H1 (cell line): Measurements from ENCODE around the gene ZNF691. TPM values are rescaled to one million over a fixed set of nuclear protein-coding genes. Genes with fewer than 3 reads are reported as not detected.

Experiments
- CTCF ChIA-PET: fragments of 300-600 bp; sonication (Branson Sonifier 250); formaldehyde crosslinking; loops from one replicate; lab custom pipeline; 2021; ENCODE audit not compliant: partially characterized antibody; lab: Charles Lee
- POLR2A ChIA-PET: fragments of 300-600 bp; sonication (Branson Sonifier 250); formaldehyde crosslinking; loops from one replicate; lab custom pipeline; 2021; ENCODE audit warnings: inconsistent platforms; ENCODE audit not compliant: partially characterized antibody; lab: Charles Lee
- DNase-seq, 2 experiments: peaks; one replicate each; pipeline versions ENCODE4 v3.0.0 to v3.0.0-alpha.2; 2010 to 2022; ENCODE audit warnings: low spot score in 2 of 2, low read depth in 1 of 2, mixed read lengths in 1 of 2
- FAIRE-seq: peaks from 2 replicates; lab custom pipeline; 2011; peaks lifted over from hg19 to GRCh38; lab: Jason Lieb, UNC
- H2AFZ ChIP-seq: 2 replicates; pipeline ENCODE4 v1.8.1; 2012; ENCODE audit warnings: low read length, inconsistent platforms
- H2AK5ac ChIP-seq: 2 replicates; pipeline ENCODE4 v1.6.1; 2013; ENCODE audit warnings: low read depth, low read length
- H2BK120ac ChIP-seq: replicated peaks from 2 replicates; pipeline ENCODE3; 2013; ENCODE audit warnings: low read depth, low read length, inconsistent platforms
- H2BK12ac ChIP-seq: 2 replicates; pipeline ENCODE4 v1.6.1; 2013; ENCODE audit warnings: low read depth, low read length
- H2BK15ac ChIP-seq: 2 replicates; pipeline ENCODE4 v1.6.1; 2013; ENCODE audit warnings: low read length
- H2BK20ac ChIP-seq: 2 replicates; pipeline ENCODE4 v1.6.1; 2013; ENCODE audit warnings: low read length
- H2BK5ac ChIP-seq: 2 replicates; pipeline ENCODE4 v1.6.1; 2013; ENCODE audit warnings: low read depth, low read length
- H3K14ac ChIP-seq: 2 replicates; pipeline ENCODE4 v1.6.1; 2013; ENCODE audit warnings: inconsistent platforms; ENCODE audit not compliant: insufficient read length
- H3K18ac ChIP-seq: 2 replicates; pipeline ENCODE4 v1.6.1; 2013; ENCODE audit warnings: low read length; ENCODE audit errors: extremely low read depth
- H3K23ac ChIP-seq: 2 replicates; pipeline ENCODE4 v1.6.1; 2013; ENCODE audit warnings: inconsistent platforms; ENCODE audit not compliant: insufficient read length
- H3K23me2 ChIP-seq: 2 replicates; pipeline ENCODE4 v1.6.1; 2013; ENCODE audit warnings: low read depth, low read length
- H3K27ac ChIP-seq: 2 replicates; pipeline ENCODE4 v1.6.1; 2011; ENCODE audit warnings: low read depth, low read length, inconsistent platforms
- H3K27me3 ChIP-seq, 4 experiments: replicated peaks in 1 of 4; 1 replicate in 1 of 4; 2 replicates in 3 of 4; pipeline versions ENCODE4 v1.6.1 to v1.8.1; 2011 to 2013; ENCODE audit warnings: low read length in 3 of 4, mild to moderate bottlenecking in 3 of 4, inconsistent platforms in 2 of 4, mixed read lengths in 2 of 4, moderate library complexity in 1 of 4; ENCODE audit not compliant: control insufficient read depth in 3 of 4, insufficient read depth in 3 of 4; ENCODE audit errors: extremely low read depth in 1 of 4
- H3K36me3 ChIP-seq, 4 experiments: 2 replicates each; pipeline versions ENCODE4 v1.6.1 to v1.8.1; 2011 to 2013; ENCODE audit warnings: mild to moderate bottlenecking in 4 of 4, low read length in 3 of 4, moderate library complexity in 2 of 4, control low read depth in 1 of 4, inconsistent platforms in 1 of 4; ENCODE audit not compliant: insufficient read depth in 4 of 4, control insufficient read depth in 2 of 4
- H3K4ac ChIP-seq: replicated peaks from 2 replicates; pipeline ENCODE3; 2013; ENCODE audit warnings: low read length, low read depth, mixed read lengths, inconsistent platforms; ENCODE audit not compliant: insufficient read length
- H3K4me1 ChIP-seq, 4 experiments: replicated peaks in 1 of 4; 1 replicate in 1 of 4; 2 replicates in 3 of 4; pipeline versions ENCODE4 v1.6.1 to v1.8.1; 2011 to 2013; ENCODE audit warnings: low read length in 3 of 4, inconsistent platforms in 2 of 4, mixed read lengths in 1 of 4; ENCODE audit not compliant: insufficient read depth in 4 of 4, control insufficient read depth in 3 of 4
- H3K4me2 ChIP-seq, 2 experiments: 2 replicates each; pipeline versions ENCODE4 v1.6.1 to v1.8.1; 2011 to 2013; ENCODE audit warnings: low read depth in 2 of 2, low read length in 2 of 2, control low read depth in 1 of 2, inconsistent platforms in 1 of 2, mild to moderate bottlenecking in 1 of 2; ENCODE audit not compliant: insufficient read depth in 1 of 2
- H3K4me3 ChIP-seq, 4 experiments: fragments of 200-600, 300-600 bp in 1 of 4; sonication (generic), shearing (Covaris generic), sonication (Bioruptor Twin) in 1 of 4; 2 replicates each; pipeline versions ENCODE4 v1.5.1 to v1.8.1; 2011 to 2016; ENCODE audit warnings: low read length in 4 of 4, low read depth in 3 of 4, control low read depth in 2 of 4, inconsistent platforms in 2 of 4, mild to moderate bottlenecking in 2 of 4, mixed read lengths in 1 of 4, moderate library complexity in 1 of 4; ENCODE audit not compliant: insufficient read depth in 2 of 4; ENCODE audit errors: extremely low read depth in 1 of 4
- H3K56ac ChIP-seq: replicated peaks from 2 replicates; pipeline ENCODE3; 2013; ENCODE audit warnings: low read depth, mild to moderate bottlenecking, mixed read lengths, low read length, inconsistent platforms; ENCODE audit not compliant: insufficient read length
- H3K79me1 ChIP-seq: 2 replicates; pipeline ENCODE4 v1.6.1; 2013; ENCODE audit warnings: low read depth, low read length, control low read depth
- H3K79me2 ChIP-seq, 2 experiments: 2 replicates each; pipeline versions ENCODE4 v1.6.1 to v1.8.1; 2012 to 2013; ENCODE audit warnings: low read length in 2 of 2, mild to moderate bottlenecking in 2 of 2, inconsistent platforms in 1 of 2; ENCODE audit not compliant: insufficient read depth in 2 of 2, control insufficient read depth in 1 of 2
- H3K9ac ChIP-seq, 4 experiments: replicated peaks in 1 of 4; 1 replicate in 1 of 4; 2 replicates in 3 of 4; pipeline versions ENCODE4 v1.6.1 to v1.8.1; 2011 to 2013; ENCODE audit warnings: low read depth in 3 of 4, low read length in 3 of 4, control low read depth in 2 of 4, mild to moderate bottlenecking in 2 of 4, moderate library complexity in 2 of 4, inconsistent platforms in 1 of 4; ENCODE audit errors: extremely low read depth in 1 of 4
- H3K9me3 ChIP-seq, 2 experiments: 2 replicates each; pipeline versions ENCODE4 v1.6.1 to v1.8.1; 2012 to 2013; ENCODE audit warnings: mild to moderate bottlenecking in 2 of 2, moderate library complexity in 2 of 2, control low read depth in 1 of 2, inconsistent platforms in 1 of 2, low read depth in 1 of 2, low read length in 1 of 2, mixed read lengths in 1 of 2; ENCODE audit not compliant: insufficient read depth in 2 of 2
- H4K20me1 ChIP-seq, 2 experiments: replicated peaks in 1 of 2; 2 replicates each; pipeline versions ENCODE3 to v1.8.1; 2011 to 2013; ENCODE audit warnings: inconsistent platforms in 2 of 2, low read length in 2 of 2, mild to moderate bottlenecking in 1 of 2; ENCODE audit not compliant: insufficient read depth in 2 of 2, control insufficient read depth in 1 of 2
- H4K5ac ChIP-seq: 2 replicates; pipeline ENCODE4 v1.6.1; 2013; ENCODE audit warnings: low read length, low read depth, mixed read lengths, inconsistent platforms; ENCODE audit not compliant: insufficient read length
- H4K8ac ChIP-seq: 2 replicates; pipeline ENCODE4 v1.8.0; 2013; ENCODE audit warnings: mild to moderate bottlenecking, moderate library complexity, low read length, inconsistent platforms; ENCODE audit not compliant: insufficient read depth; ENCODE audit errors: extremely low read depth
- H4K91ac ChIP-seq: replicated peaks from 2 replicates; pipeline ENCODE3; 2013; ENCODE audit warnings: low read length, mixed read lengths, inconsistent platforms; ENCODE audit not compliant: insufficient read length
- CREB1 ChIP-seq: IDR thresholded peaks from 2 replicates; pipeline ENCODE4 v1.6.1; 2012; ENCODE audit warnings: inconsistent platforms
- CTBP2 ChIP-seq: IDR thresholded peaks from 2 replicates; pipeline ENCODE4 v1.7.0; 2011; ENCODE audit warnings: borderline replicate concordance, mild to moderate bottlenecking, moderate library complexity, mixed read lengths, low read length; ENCODE audit not compliant: insufficient read depth, insufficient read length
- GTF2F1 ChIP-seq: IDR thresholded peaks from 2 replicates; pipeline ENCODE4 v1.6.1; 2012; ENCODE audit warnings: low read depth, low read length, improper control_type of control experiment, borderline replicate concordance
- RFX5 ChIP-seq: IDR thresholded peaks from 2 replicates; pipeline ENCODE4 v1.6.1; 2011; ENCODE audit warnings: low read depth, low read length, improper control_type of control experiment, borderline replicate concordance
- WGBS, 2 experiments: shearing (Covaris generic) in 1 of 2; methylation state at CpG; one replicate each; pipeline versions ENCODE4 v1.1.6 to v1.1.7; 2013 to 2015; ENCODE audit warnings: low lambda C conversion rate in 2 of 2, mixed read lengths in 2 of 2, inconsistent platforms in 1 of 2, low coverage in 1 of 2, missing lambda C conversion rate in 1 of 2; ENCODE audit not compliant: insufficient replicate concordance in 2 of 2, insufficient coverage in 1 of 2, insufficient read length in 1 of 2; ENCODE audit errors: extremely low coverage in 1 of 2, missing lambda C conversion rate in 1 of 2; 5-methylcytosine and 5-hydroxymethylcytosine counted together
- polyA plus RNA-seq, 7 experiments: library from polyadenylated mRNA; depleted of rRNA in 3 of 7; stranded (reverse) in 5 of 7; unstranded in 2 of 7; fragments of >200 nt in 5 of 7; fragments of 200-250 nt in 2 of 7; gene quantifications; 1 replicate in 5 of 7; 2 replicates in 1 of 7; 4 replicates in 1 of 7; pipeline versions ENCODE4 v1.2.1 to v1.2.3, GENCODE V29; 2011 to 2013; ENCODE audit warnings: missing spikeins in 2 of 7, mixed read lengths in 2 of 7
- total RNA-seq: library from RNA; stranded (reverse); fragmentation: NEBNext Ultra II Directional; extraction: Animal tissue kit (Norgen Biotek cat#: 25700); gene quantifications from 2 replicates; pipeline ENCODE4 v1.2.1, GENCODE V29; 2021

The ZNF691 gene
- total and polyA plus RNA-seq, 2 of the 8 experiments (the other 6 are each of a cell fraction or from before 2014, with no cell fraction given) = 19.5 TPM

- Histone ChIP-seq H2AK5ac (no peak overlapping the region), H3K56ac (no peak overlapping the region), H2BK15ac (no peak overlapping the region), H4K91ac (no peak overlapping the region), H3K18ac (no peak overlapping the region), H2AFZ (no peak overlapping the region), H3K4ac (no peak overlapping the region), H4K20me1 (no peaks in the 10 kb centered on the region), H4K5ac (no peak overlapping the region), H3K36me3 (no peaks in the 10 kb centered on the region), H3K4me3 (no peak overlapping the region), H3K23ac (no peak overlapping the region), H3K79me2 (no peaks in the 10 kb centered on the region), H2BK20ac (no peak overlapping the region), H3K9ac (no peak overlapping the region), H3K4me2 (no peak overlapping the region), H3K27me3 (no peaks in the 10 kb centered on the region), H4K8ac (no peak overlapping the region), H3K79me1 (no peaks in the 10 kb centered on the region), H2BK5ac (no peak overlapping the region), H3K14ac (no peak overlapping the region), H3K27ac (no peak overlapping the region), H3K23me2 (no peaks in the 10 kb centered on the region), H3K9me3 (no peaks in the 10 kb centered on the region), H2BK120ac (no peak overlapping the region), H3K4me1 (no peaks in the 10 kb centered on the region), H2BK12ac (no peak overlapping the region)
- ChIA-PET POLR2A (interaction anchor here (1.1 to 3.0 kb wide), 4 partner anchors 10 to 27 kb away, joined by 3 to 16 read pairs (median 4); partner anchors contain the start of gene ZNF691), CTCF (interaction anchor here (5.2 kb wide), 1 partner anchor 11 kb away, joined by 30 read pairs; the partner anchor contains the start of gene ZNF691)
- DNase-seq = no peak
- 95% methylated on average over 5 of the region's 5 CpGs; no CpG with 5 or more reads in 1 of the 2 experiments for WGBS, 2 experiments
- FAIRE-seq = no peak
- TF ChIP-seq CTBP2 (no peak), CREB1 (no peak), RFX5 (no peak), GTF2F1 (no peak)
Measured at GRCh38 chr1:42834803-42835202, 11.6 kb upstream of the ZNF691 start.
